HG03571 (cell line): ENCODE data around the gene LUC7L2.
"Not testable (repeated sequence)": the region's sequence is repeated elsewhere in the genome, so short reads cannot be mapped to it uniquely, and the experiment has no call there.

Source experiments
- ATAC-seq: cut with Tn5 transposase; IDR thresholded peaks from one replicate; pipeline ENCODE4 v1.9.1; 2021; ENCODE audit not compliant: unreplicated experiment

The LUC7L2 gene

GRCh38 chr7:139354729-139355128, 5.0 kb upstream of the LUC7L2 start:
- ATAC-seq, result no peak

GRCh38 chr7:139355320-139355719, 4.4 kb upstream of the LUC7L2 start:
- ATAC-seq, result no peak

GRCh38 chr7:139357729-139358506, 1.8 kb upstream of the LUC7L2 start:
- ATAC-seq, result not testable (repeated sequence)

- peak; percentile 13 for ATAC-seq
These were observed 941 bp upstream of the LUC7L2 start for GRCh38 chr7:139358541-139359365.

GRCh38 chr7:139360210-139360947, 685 bp downstream of the LUC7L2 start:
- peak; percentile 68 for ATAC-seq

GRCh38 chr7:139360948-139361307, 1.2 kb downstream of the LUC7L2 start:
- no peak for ATAC-seq

GRCh38 chr7:139361523-139361922, 1.8 kb downstream of the LUC7L2 start:
- ATAC-seq, result no peak

- no peak for ATAC-seq
These were observed 2.6 kb downstream of the LUC7L2 start for GRCh38 chr7:139362302-139362701.

- no peak for ATAC-seq
These were observed 3.3 kb downstream of the LUC7L2 start for GRCh38 chr7:139362981-139363380.

GRCh38 chr7:139365336-139365735, 5.6 kb downstream of the LUC7L2 start:
- ATAC-seq, result no peak

- ATAC-seq, result no peak
These were observed 6.7 kb downstream of the LUC7L2 start for GRCh38 chr7:139366400-139366799.

- no peak for ATAC-seq
These were observed 7.9 kb downstream of the LUC7L2 start for GRCh38 chr7:139367438-139368155.

GRCh38 chr7:139370301-139370942, 10.7 kb downstream of the LUC7L2 start:
- ATAC-seq, result no peak

- ATAC-seq, result no peak
These were observed 11.2 kb downstream of the LUC7L2 start for GRCh38 chr7:139370943-139371313.

- ATAC-seq, result no peak
These were observed 14.6 kb downstream of the LUC7L2 start for GRCh38 chr7:139374246-139374645.

- no peak for ATAC-seq
These were observed 22.7 kb downstream of the LUC7L2 start for GRCh38 chr7:139382439-139382838.

- no peak for ATAC-seq
These were observed 24.9 kb downstream of the LUC7L2 start for GRCh38 chr7:139384611-139385010.

- ATAC-seq, result no peak
These were observed 27.9 kb downstream of the LUC7L2 start for GRCh38 chr7:139387594-139387993.

GRCh38 chr7:139389091-139389490, 29.4 kb downstream of the LUC7L2 start:
- no peak for ATAC-seq

GRCh38 chr7:139389774-139390173, 30.1 kb downstream of the LUC7L2 start:
- no peak for ATAC-seq
